ENCODE results near the gene CNTNAP2.

DNA sequence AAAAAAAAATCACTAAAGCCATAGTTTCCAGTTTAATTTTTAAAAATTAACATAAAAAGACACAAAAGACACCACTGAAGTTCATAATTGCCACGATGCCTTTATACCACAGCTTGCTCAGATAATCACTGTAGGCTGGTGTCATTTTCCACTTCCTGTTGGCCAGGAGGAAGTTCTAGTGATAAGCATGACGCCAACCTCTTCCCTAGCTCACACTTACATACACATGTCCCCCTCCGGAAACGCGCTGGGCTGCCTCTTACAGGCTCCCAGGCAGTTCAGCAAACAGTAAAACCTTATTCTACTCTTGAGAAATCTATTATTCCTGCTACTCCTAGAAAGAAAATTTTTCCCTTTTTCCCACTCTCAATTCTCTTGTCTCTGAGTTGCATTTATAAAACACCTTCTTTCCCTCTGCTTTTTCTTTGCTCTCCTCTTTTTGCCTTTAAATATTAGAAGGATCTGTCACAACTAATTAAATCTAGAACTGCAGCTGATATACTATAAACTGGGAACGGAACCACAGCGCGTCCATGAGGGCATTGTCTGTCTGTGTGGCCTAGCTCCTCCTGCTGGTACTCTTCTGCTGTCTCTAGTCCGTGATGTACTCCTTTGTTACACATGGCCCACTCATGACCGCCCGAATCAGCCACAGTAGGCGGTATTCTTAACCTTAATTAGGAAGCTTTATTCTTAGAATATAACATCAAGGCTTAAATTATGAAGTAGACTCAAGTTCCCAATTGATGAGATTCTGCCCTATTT is 664.9 kb downstream of the CNTNAP2 start:
- no peak for TF ChIP-seq GATA3 (IDR thresholded peaks at IDR 0.05; ENCODE audit: low read depth, low read length)
- no peak for TF ChIP-seq GATA2 (IDR thresholded peaks at IDR 0.05; ENCODE audit: low read depth, low read length)
